Body of pancreas (tissue), 4 donors: ENCODE measurements around the gene ACSS3.

Experiments used
- POLR2A ChIP-seq, 3 donors: fragments of 450-650 bp; IDR thresholded peaks; one replicate each; pipeline ENCODE4 v1.6.1; 2016; ENCODE audit warnings: antibody characterized with exemption in 3 of 3, mild to moderate bottlenecking in 2 of 3
- TF ChIP-seq, protein P1 (sequence below), 7 experiments: fragments of 450-650 bp in 4 of 7; fragments of 200-600 bp in 3 of 7; sonication (generic) in 3 of 7; IDR thresholded peaks; one replicate each; pipeline ENCODE4 v1.5.1; 2016 to 2019; ENCODE audit warnings: antibody characterized with exemption in 7 of 7

DNA sequence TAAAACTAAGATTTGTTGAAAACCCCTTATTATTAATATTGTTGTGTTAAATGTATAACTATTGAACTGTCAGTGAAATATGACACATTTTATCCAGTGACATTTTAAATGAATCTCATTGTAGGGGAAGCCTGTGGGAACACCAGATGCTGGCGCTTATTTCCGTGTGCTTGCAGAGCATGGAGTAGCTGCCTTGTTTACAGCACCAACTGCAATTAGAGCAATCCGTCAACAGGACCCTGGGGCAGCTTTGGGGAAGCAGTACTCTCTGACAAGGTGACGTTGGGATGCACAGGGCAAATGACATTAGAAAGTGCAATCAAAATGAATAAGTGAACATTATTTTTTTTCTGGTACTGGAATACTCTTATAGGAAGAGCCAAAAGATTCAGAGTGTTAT lies 96.8 kb downstream of the ACSS3 start:
- TF ChIP-seq, protein P1, sequence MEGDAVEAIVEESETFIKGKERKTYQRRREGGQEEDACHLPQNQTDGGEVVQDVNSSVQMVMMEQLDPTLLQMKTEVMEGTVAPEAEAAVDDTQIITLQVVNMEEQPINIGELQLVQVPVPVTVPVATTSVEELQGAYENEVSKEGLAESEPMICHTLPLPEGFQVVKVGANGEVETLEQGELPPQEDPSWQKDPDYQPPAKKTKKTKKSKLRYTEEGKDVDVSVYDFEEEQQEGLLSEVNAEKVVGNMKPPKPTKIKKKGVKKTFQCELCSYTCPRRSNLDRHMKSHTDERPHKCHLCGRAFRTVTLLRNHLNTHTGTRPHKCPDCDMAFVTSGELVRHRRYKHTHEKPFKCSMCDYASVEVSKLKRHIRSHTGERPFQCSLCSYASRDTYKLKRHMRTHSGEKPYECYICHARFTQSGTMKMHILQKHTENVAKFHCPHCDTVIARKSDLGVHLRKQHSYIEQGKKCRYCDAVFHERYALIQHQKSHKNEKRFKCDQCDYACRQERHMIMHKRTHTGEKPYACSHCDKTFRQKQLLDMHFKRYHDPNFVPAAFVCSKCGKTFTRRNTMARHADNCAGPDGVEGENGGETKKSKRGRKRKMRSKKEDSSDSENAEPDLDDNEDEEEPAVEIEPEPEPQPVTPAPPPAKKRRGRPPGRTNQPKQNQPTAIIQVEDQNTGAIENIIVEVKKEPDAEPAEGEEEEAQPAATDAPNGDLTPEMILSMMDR (IDR thresholded peaks at IDR 0.05), result no peak
- TF ChIP-seq POLR2A (IDR thresholded peaks at IDR 0.05), result no peak
